GM19023 (cell line): Measurements from ENCODE around the gene RAI14.
"Not testable (repeated sequence)": the region's sequence is repeated elsewhere in the genome, so short reads cannot be mapped to it uniquely, and the experiment has no call there.

Experiments used
- ATAC-seq: cut with Tn5 transposase; IDR thresholded peaks from one replicate; pipeline ENCODE4 v1.9.1; 2021; ENCODE audit warnings: mild to moderate bottlenecking, moderate library complexity; ENCODE audit not compliant: unreplicated experiment

Gene RAI14

DNA sequence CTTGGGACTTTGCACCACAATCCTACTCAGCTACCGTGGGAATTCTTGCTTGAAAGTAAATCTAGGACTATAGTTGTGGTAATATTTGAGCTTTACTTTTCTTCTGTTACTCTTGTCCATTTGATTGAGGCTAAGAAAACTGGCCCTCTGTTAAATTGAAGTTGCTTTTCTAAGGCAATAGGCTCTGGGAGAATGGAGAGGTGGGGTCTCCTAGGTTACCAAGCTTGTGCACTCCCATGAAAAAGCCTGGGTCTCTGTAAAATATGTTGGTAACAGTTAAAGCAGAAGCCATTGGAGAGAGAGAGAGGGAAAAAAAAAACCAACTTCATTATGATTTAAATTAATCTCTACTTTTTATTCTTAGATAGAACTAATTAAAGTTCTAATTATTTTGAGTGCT, 68.6 kb downstream of the RAI14 start:
- ATAC-seq: no peak

DNA sequence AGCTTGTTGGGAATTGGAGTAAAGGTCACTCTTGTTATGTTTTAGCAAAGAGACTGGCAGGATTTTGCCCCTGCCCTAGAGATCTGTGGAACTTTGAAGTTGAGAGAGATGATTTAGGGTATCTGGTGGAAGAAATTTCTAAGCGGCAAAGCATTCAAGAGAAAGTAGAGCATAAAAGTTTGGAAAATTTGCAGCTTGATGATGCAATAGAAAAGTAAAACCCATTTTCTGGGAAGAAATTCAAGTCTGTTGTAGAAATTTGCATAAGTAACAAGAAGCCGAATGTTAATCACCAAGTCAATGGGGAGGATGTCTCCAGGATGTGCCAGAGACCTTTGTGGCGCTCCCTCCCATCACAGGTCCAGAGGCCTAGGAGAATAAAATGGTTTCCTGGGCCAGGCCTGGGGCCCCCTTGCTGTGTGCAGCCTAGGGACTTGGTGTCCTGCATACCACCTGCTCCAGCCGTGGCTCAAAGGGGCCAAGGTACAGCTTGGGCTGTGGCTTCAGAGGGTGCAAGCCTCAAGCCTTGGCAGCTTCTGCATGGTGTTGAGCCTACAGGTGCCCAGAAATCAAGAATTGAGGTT, 71.1 kb downstream of the RAI14 start:
- not testable (repeated sequence) for ATAC-seq

DNA sequence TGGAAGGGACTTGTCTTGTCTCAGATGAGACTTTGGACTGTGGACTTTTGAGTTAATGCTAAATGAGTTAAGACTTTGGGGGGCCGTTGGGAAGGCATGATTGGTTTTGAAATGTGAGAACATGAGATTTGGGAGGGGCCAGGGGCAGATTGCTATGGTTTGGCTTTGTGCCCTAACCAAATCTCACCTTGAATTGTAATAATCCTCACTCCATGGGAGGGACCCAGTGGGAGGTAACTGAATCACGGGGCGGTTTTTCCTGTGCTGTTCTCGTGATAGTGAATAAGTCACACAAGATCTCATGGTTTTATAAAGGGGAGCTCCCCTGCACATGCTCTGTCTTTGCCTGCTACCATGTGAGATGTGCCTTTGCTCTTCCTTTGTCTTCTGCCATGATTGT, 72.1 kb downstream of the RAI14 start:
- ATAC-seq: no peak

DNA sequence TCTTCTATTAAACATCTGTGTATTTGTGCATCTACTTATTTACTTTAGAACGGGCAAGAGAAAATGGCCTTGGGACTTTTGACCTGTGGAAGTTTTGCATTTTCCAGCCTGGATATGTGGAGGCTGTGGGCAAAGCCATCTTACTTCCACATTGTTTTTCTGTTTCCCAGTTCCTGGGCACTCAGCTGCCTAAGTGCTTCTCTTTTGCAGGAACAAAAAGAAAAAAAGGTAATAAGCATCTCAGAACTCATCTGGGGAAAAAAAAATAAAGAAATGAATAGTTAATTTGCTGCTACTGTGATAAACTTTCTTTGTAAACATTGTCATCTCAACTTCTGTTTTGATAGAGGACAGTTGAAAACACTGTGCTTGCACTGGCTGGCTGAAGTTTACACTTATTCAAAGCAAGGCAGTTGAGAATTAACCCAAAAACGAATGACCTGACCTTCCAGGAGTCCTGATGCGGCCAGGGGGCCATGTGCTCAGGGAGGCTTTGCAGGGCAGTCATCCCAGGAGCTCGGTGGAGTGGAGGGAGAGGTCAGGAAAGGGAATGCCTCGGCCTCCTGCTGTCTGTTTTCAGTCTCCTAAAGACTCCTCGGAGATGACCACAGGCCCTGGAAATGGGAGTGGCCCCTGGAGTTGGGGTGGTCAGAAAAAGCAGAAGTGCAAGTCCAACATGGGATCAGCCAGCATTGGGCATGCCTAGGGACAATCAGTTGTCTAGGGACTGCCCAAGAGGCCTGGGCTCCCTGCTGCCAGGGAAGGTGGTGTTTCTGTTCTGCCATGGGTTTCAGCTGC, 75.5 kb downstream of the RAI14 start:
- ATAC-seq: no peak

DNA sequence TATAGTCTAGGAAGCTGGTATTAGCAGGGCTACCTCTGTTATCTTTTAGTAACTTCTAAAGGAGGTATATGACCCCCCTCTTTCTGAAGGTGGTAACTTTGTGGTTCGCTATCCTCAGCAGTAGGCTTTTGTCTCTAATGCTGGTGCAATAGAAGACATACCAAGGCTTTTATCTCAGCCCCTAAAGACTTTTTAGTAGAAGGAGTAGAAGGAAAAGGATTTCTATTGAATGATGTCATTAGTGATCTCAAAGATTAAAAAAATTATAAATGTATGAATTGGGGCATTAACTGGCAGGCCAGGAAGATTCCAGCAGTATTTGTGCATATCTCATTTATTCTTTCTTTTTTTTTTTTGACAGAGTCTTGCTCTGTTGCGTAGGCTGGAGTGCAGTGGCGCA, 78.2 kb downstream of the RAI14 start:
- ATAC-seq: no peak

DNA sequence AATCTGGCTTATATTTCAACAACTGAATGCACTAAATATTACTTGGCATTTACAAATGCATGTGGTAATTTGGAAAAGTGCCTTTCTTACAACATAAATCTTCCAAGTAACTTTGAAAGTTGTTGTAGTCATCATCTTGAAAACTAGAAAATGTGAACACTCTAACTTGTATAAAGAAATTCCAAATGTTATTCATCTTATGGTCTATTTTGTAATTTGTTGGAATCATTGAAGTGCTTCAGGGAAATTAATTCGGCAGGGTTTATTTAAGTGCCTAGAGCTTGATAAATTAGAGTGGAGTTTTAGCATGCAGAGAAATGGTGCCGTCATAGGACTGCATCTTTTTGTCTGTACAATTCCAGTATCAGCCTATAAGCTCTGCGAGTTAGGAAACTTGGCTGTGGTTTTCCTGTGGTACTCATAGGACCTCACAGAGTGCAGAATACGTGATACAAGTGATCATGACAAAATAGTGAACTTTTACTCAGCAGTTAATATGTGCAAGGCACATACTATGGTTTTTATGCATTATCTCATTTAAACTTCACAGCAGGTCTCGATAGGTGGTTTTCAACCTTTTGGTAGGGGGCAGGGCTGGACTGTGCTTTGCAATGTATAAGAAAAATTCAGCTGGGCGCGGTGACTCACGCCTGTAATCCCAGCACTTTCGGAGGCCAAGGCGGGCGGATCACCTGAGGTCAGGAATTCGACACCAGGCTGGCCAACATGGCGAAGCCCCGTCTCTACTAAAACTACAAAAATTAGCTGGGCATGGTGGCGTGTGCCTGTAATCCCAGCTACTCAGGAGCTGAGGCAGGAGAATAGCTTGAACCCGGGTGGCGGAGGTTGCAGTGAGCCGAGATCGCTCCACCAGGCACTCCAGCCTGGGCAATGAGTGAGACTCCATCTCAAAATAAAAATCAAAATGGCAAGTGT, 79.6 kb downstream of the RAI14 start:
- no peak for ATAC-seq

DNA sequence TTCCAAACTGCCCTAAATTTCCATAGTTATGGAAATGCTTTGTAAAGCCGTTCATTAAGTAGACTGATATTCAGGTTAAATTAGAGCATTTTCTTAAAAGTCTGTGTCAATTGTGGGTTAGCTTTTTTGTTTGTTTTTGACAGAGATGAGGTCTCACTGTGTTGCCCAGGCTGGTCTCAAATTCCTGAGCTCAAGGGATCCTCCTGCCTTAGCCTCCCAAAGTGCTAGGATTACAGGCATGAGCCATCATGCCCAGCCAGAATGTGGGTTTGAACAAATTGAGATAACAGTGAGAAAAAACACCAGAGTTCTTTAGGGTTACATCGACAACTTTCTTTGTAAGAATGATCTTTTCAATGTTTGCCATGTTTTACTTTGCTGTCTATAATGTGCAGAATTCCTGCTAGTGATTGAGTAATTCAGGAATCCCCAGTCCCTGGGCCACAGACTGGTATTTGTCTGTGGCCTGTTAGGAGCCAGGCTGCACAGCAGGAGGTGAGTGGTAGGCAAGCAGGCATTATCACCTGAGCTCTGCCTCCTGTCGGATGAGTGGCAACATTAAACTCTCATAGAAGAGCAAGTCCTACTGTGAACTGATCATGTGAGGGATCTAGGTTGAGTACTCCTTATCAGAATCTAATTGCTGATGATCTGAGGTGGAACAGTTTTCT, 80.5 kb downstream of the RAI14 start:
- no peak for ATAC-seq

DNA sequence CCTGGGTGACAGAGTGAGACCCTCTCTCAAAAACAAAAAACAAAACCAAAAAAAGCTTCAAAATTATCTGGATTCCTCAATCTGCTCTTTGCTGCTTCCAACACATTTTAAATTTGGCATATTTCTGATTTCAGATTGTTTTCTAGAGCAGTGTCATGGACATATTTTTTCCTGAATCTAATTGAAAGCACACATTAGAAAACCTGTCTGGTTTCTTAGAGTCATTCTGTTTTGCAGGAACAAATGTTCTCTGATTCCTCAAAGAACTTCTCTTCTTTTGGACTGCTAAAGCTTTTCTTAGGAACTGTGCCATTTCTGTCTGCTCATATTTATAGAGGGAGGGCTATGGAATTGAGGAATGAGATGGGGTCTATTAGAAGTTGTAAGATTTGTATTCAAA, 81.6 kb downstream of the RAI14 start:
- ATAC-seq: no peak

DNA sequence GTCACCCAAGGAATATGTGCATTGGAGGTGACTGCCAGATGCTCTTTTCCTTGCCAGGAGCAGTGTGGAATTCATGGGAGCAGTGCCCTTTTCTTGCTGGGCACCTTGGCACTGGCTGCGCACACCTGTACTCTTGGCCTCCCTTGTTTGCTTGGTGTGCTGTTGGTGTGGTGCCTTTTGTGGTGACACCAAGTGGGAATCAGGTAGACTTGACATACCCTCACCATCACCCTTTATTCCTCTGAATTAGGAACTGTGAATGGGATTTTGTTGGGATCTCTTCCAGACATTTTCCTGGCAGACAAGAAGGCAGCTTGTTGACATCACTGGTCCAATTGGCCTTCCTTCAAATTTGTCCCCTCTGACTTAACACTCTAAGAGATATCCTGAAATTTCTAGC, 82.3 kb downstream of the RAI14 start:
- no peak for ATAC-seq

DNA sequence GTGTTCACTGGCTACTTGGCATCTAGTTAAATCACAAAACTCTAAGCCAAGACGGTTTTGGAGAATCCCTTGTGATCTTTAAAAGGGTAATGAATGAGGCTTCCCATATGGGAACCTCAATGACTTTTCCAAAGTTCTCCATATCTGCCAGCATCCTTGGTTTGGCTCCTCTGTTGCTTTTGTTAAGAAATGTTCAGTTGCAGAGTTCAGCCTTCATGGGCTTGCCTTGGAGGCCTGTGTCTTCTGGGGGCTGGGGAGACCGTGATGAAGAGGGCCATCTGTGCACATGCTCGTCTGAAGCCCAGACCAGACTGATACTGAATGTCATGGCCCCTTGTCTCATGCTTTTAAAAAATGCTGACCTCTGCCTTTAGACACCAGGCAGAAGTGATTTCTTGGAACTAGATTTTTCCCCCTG, 84.3 kb downstream of the RAI14 start:
- ATAC-seq: no peak

DNA sequence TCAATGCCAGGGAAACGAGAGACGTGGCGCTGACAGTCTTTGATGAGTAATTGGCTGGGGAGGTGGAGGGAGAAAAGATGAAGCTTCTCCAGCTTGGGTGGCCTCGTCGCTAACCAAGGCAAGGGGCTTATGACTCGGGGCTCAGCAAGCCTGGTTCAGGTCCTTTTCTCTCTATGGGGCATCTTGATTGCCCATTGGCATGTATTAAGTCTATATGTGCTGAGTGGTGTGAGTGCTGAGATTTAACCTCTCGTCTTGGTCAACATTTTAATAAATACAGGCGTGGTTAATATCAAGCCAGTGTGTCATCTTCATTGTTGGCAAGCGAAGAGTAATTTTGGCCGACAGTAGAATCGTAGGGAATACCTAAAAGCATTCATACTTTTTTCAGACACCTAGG, 85.9 kb downstream of the RAI14 start:
- ATAC-seq: no peak

DNA sequence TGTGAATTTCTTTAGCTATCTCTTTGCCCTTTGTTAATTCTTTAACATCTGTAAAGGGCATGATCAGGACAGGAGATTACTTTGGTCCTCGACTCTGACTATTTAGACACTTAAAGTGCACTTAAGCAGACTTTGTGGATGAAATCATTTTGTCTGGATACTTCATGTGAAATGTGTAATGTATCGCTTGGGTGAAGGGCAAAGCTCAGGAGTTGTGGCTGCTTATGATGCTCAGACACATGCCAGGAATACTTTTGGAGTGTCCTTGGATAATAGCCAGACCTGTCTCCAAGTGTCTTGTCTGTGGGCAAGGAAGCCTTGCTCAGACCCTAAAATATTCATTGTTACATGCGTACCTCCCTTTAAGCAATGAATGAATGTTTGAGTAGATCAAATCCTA, 87.8 kb downstream of the RAI14 start:
- ATAC-seq: no peak

DNA sequence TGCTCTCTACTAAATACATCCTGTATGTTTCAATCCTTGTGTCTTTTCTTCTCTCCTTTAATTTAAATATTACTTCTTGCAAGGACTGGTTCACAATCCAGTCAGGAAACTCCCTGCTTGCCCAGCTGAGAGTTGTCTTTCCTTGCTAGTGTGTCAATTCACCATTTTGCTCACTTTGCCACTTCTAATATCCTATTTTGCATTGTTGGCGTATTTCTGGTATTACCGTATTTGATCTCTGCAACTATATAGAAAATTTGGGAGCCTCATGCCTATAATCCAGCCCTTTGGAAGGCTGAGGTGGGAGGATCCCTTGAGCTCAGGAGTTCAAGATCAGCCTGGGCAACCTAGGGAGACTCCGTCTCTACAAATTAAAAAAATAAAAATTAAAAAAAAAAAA, 92.3 kb downstream of the RAI14 start:
- no peak for ATAC-seq

DNA sequence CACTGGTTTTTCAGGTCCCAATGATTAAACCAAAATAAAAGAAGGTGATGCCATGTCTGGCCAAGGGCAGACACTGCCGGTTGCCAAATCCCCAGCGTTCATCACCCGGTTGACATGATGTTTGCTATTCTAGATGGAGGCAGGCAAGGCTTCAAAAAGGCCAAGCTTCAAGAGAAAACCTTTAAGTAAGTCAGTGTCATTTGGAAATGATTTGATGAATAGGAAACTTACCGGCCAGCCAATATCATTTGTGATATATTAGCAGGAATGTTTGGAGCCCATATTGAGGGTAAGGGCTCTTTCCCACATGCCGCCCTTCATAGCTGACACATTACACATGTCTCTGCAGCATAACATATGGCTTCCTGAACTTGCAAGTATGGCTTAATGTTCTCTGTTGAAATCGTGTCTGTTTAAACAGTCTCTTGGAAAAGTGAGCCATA, 93.3 kb downstream of the RAI14 start:
- ATAC-seq: no peak

DNA sequence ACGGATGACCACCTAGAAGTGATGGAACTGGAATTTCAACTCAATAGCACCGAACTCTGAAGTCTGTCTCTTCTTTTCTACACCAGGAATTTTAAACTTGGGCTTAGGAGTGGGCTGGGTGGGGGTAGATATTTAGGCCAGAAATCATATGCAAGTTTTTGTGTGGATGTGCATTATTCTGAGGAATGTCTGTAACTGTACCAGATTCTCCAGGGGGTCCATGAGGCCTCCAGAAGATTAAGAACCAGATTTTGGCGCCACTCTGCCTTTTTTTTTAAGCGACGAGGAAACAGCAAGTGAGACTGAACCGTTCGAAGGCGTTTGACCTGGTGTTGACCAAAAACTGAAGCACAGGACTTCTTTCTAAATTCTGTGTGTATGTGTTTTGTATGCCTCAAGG, 94.1 kb downstream of the RAI14 start:
- ATAC-seq: no peak

DNA sequence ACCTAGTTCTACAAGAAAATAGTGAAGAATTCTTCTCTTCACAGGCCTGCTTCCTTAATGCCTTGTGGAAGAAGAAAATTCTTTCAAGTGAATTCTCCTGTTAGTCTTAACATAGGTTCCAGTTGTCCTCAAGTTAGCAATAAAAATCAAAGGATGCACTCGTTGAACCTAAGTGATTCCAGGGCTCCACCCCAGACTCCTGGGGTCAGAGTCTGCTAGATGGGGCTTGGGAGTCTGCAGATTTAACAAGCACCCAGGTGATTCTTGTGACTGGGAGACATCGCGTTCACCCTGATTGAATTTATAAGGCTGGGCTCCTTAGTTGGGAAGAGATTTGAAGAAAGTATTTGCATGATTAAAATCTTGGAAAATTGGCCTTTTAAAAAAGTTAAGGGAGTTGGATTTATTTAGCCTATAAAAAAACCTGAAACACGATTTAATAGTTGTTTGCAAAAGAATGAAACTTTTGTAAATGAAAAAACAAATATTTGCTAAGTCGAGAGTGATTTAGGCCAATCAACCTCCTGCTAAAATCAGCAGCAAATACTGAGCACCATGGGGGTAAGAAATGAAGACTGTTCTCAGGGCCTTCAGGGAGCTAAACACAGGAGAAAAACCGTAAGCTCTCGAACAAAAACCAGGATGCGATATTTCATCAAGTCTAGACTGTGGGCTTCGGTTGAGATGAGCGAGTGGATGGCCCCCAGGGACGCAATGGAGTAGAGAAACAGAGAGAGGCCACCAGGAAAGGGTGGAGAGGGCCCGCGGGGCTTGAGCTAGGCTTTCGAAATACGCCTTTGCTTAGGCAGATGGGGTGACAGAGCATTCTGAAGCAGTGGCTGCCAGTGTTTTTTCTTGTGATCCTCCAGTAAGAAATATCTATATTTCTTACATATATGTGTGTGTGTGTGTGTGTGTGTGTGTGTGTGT, 95.9 kb downstream of the RAI14 start:
- no peak for ATAC-seq

DNA sequence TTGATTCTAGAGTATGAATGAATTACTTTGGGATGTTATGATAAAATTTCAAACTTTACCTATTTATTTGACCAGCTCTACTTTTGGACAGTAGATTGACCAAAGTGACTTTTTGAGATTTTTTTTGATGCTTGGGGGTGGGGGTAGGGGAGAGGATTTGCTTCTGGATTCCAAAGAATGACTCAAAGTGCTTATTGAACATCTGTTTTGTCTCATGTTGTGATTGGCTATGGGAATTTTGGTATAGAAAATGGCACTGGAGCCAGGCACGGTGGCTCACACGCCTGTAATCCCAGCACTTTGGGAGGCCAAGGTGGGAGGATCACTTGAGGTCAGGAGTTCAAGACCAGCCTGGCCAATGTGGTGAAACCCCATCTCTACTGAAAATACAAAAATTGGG, 97.1 kb downstream of the RAI14 start:
- ATAC-seq: not testable (repeated sequence)

DNA sequence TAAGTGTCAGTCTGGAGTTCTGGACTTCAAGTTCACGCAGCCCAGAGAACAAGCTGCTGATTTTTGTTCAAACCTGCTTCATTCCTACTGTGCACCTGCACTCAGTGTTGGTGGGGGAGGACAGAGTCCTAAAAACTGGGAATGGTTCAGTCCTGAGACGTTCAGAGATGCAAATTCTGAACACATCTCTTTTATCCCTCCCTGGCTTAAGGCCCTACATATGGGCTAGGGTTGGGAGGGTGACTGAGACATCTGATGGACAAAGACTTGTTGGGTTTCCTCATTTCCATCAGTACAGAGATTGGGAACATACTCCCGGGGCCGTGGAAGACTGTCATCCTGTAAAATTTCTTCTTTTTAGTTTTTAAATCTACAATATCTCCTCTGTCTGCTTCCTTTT, 99.8 kb downstream of the RAI14 start:
- ATAC-seq: no peak

DNA sequence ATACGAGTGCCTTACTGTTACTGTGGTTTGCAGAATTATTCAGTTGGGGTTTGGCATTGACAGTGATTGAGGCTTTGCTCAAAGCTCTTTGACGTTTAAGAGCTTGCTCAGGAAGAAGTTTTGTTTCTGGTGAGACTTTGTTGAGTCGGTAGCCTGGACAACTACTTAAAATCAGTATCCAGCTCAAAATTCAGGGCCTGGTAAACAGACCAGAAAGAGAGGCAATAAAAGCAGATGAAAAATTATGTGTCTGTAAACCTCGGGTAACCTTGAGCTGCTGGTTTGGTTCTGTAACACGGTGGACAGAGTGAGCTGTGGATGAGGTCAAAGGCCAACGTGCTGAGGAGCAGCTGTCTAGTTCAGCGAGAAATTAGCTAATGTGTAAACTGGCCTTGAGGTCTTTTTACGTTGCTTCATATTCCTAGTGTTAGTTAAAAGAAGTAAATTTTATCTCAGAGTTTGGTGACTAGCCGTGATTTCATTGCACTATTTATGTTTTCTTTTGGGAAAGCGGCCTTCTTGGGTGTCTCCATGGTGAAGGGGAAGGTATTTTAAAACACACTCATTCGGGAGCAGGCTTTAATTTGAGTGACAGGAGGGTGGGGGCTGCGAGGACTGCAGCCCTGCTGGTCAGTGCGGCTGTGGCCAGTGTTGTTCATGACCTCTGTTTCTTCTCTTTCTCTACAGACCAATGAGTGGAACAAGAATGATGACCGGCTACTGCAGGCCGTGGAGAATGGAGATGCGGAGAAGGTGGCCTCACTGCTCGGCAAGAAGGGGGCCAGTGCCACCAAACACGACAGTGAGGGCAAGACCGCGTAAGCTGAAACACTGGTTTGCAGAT, 100.9 kb downstream of the RAI14 start:
- ATAC-seq: no peak
